ENCODE measurements around the gene BCKDK. TPM values are rescaled to one million over a fixed set of nuclear protein-coding genes. Genes with fewer than 3 reads are reported as not detected.

The BCKDK gene
- total and polyA plus RNA-seq, 2 of the 8 experiments (the other 6 are each of a cell fraction or from before 2014, with no cell fraction given): 49.6 to 77.1 TPM

GRCh38 chr16:31064882-31065461 lies 43.2 kb upstream of the BCKDK start (continued):
- TF ChIP-seq CHD7 (IDR thresholded peaks at IDR 0.05; ENCODE audit: insufficient replicate concordance, low read length) (no peak), PHF8 (conservative IDR thresholded peaks at IDR 0.05; ENCODE audit: low read depth, low read length) (no peak), CHD2 (IDR thresholded peaks at IDR 0.05; ENCODE audit: low read length) (no peak), SAP30 (IDR thresholded peaks at IDR 0.05; ENCODE audit: insufficient read depth, insufficient replicate concordance, low read length) (no peak), YY1 (IDR thresholded peaks at IDR 0.05; ENCODE audit: low read depth, low read length) (no peak), HDAC2 (IDR thresholded peaks at IDR 0.05; ENCODE audit: borderline replicate concordance in 1 of 2, low read depth in 2 of 2, low read length in 2 of 2) (no peak), POLR2A (IDR thresholded peaks at IDR 0.05; ENCODE audit: control extremely low read depth in 1 of 2, low read depth in 2 of 2, low read length in 2 of 2) (no peak), KDM1A (IDR thresholded peaks at IDR 0.05; ENCODE audit: borderline replicate concordance, low read length) (no peak), RBBP5 (IDR thresholded peaks at IDR 0.05; ENCODE audit: borderline replicate concordance, low read depth, low read length) (no peak), USF2 (IDR thresholded peaks at IDR 0.05; ENCODE audit: low read length) (no peak)
